Peyer's patch (tissue), 4 donors: ENCODE measurements around the gene FIZ1. TPM values are rescaled to one million over a fixed set of nuclear protein-coding genes. Genes with fewer than 3 reads are reported as not detected.
A peak's percentile ranks its signal among the peaks of the same experiment; 100 is the strongest.

ENCODE experiments used
- DNase-seq, 3 donors: peaks; one replicate each; pipeline ENCODE4 v3.0.0-alpha.2; 2017 to 2019
- H3K27ac ChIP-seq, 4 donors: fragments of 200-600 bp; sonication (generic); one replicate each; pipeline ENCODE4 v1.5.1; 2016 to 2019
- H3K27me3 ChIP-seq, 2 donors: fragments of 200-600 bp; sonication (generic); one replicate each; pipeline ENCODE4 v1.5.1; 2019
- H3K36me3 ChIP-seq, 3 donors: fragments of 200-600 bp; sonication (generic); one replicate each; pipeline ENCODE4 v1.5.1; 2016 to 2019
- H3K4me1 ChIP-seq, 4 donors: fragments of 200-600 bp; sonication (generic); one replicate each; pipeline ENCODE4 v1.5.1; 2016 to 2019
- H3K4me3 ChIP-seq, 4 donors: fragments of 200-600 bp; sonication (generic); 1 replicate in 3 of 4; 2 replicates in 1 of 4; pipeline ENCODE4 v1.5.1; 2016 to 2019; ENCODE audit warnings: mild to moderate bottlenecking in 1 of 4
- H3K9me3 ChIP-seq, 4 donors: fragments of 200-600 bp; sonication (generic); one replicate each; pipeline ENCODE4 v1.5.1; 2016 to 2019; ENCODE audit warnings: mild to moderate bottlenecking in 1 of 4
- POLR2A ChIP-seq, 2 donors: fragments of 450-650 bp; IDR thresholded peaks; one replicate each; pipeline ENCODE4 v1.5.1; 2017; ENCODE audit warnings: antibody characterized with exemption in 2 of 2, mild to moderate bottlenecking in 2 of 2, moderate library complexity in 2 of 2
- total RNA-seq, 4 donors: library from RNA; depleted of rRNA; stranded (reverse); fragments of >200 nt; gene quantifications; one replicate each; pipeline ENCODE4 v1.1.0, GENCODE V29; 2016
- TF ChIP-seq, protein P1 (sequence below), 6 experiments: fragments of 450-650 bp in 4 of 6; fragments of 200-600 bp in 2 of 6; sonication (generic) in 1 of 6; IDR thresholded peaks; one replicate each; pipeline ENCODE4 v1.5.1; 2017 to 2019; ENCODE audit warnings: antibody characterized with exemption in 6 of 6, mild to moderate bottlenecking in 3 of 6, moderate library complexity in 1 of 6

FIZ1 gene
- total RNA-seq, 4 donors from 2014 or later = 6.0 to 14.9 (median 12.0) TPM

DNA sequence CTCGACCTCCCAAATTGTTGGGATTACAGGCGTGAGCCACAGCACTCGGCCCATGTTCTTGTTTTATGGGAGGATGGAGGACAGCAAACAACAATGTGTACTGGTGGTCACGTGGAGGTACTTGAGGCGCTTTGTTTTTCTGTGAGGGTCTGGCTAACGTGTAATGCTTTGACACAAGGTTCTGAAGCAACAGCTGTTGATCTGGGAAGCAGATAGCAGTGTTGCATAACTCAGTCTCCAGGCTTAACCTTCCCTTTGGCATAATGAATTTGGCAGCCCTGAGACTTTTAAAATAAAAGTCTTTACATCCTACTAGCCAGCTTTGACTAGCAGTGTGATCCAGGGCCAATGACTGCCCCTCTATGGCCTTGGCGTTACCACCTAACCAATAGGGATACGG, 34.5 kb upstream of the FIZ1 start:
- Histone ChIP-seq H3K4me1 (peaks cover 6 to 30% (median 10%) of the 10 kb centered on the region in 4 donors), H3K9me3 (no peaks in the 10 kb centered on the region), H3K36me3 (peaks cover 0 to 6% (median 0%) of the 10 kb centered on the region in 3 donors), H3K27me3 (no peaks in the 10 kb centered on the region), H3K4me3 (no peak overlapping the region), H3K27ac (peak overlapping the region in 2 of 4 donors; percentile 56 to 91)
- TF ChIP-seq POLR2A (IDR thresholded peaks at IDR 0.05) = no peak
- no peak for DNase-seq

DNA sequence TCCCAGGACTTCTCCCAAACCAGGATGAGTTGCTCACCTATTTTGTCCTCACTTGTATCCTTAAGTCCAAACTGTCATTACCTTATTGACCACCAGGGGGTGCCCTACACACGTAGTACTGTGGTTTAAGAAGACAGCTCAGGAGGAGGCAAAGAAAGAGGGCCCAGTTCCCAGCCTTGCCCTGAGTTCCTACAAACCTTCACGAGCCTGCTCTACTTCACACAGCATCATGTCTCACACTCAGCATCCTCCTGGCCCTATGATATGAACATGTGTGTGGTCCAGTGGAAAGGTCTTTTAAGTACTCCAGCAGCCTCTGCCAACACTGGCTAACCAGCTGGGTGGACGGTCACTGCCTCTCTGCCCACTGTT, 33.1 kb upstream of the FIZ1 start:
- DNase-seq = peak; percentile 54 to 100 (median 98)
- Histone ChIP-seq H3K9me3 (no peaks in the 10 kb centered on the region), H3K27ac (no peak overlapping the region), H3K27me3 (no peaks in the 10 kb centered on the region), H3K4me1 (peaks cover 6 to 19% (median 10%) of the 10 kb centered on the region in 4 donors), H3K4me3 (no peak overlapping the region), H3K36me3 (no peaks in the 10 kb centered on the region)
- TF ChIP-seq, protein P1, sequence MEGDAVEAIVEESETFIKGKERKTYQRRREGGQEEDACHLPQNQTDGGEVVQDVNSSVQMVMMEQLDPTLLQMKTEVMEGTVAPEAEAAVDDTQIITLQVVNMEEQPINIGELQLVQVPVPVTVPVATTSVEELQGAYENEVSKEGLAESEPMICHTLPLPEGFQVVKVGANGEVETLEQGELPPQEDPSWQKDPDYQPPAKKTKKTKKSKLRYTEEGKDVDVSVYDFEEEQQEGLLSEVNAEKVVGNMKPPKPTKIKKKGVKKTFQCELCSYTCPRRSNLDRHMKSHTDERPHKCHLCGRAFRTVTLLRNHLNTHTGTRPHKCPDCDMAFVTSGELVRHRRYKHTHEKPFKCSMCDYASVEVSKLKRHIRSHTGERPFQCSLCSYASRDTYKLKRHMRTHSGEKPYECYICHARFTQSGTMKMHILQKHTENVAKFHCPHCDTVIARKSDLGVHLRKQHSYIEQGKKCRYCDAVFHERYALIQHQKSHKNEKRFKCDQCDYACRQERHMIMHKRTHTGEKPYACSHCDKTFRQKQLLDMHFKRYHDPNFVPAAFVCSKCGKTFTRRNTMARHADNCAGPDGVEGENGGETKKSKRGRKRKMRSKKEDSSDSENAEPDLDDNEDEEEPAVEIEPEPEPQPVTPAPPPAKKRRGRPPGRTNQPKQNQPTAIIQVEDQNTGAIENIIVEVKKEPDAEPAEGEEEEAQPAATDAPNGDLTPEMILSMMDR (IDR thresholded peaks at IDR 0.05) = peak; percentile 86 to 98 (median 94)
- TF ChIP-seq POLR2A (IDR thresholded peaks at IDR 0.05) = no peak

DNA sequence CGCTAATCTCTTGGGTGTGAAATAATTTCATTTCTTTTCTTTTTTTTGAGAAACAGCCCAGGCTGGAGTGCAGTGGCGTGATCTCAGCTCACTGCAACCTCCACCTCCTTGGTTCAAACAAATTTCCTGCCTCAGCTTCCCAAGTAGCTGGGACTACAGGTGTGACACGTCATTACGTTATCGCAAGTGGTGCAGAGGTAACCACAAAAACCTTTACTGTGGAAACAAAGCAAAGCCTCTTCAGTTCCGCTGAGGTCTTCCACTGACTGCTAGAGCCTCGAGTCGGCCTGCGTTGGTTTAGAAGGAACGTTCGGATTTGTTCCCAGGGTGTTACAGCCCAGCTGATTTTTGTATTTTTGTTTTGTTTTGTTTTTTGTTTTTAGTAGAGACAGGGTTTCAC, 27.0 kb upstream of the FIZ1 start:
- Histone ChIP-seq H3K27me3 (no peaks in the 10 kb centered on the region), H3K4me3 (no peak overlapping the region), H3K4me1 (peaks cover 0 to 6% (median 0%) of the 10 kb centered on the region in 4 donors), H3K27ac (no peak overlapping the region), H3K36me3 (peaks cover 0 to 12% (median 0%) of the 10 kb centered on the region in 3 donors), H3K9me3 (no peaks in the 10 kb centered on the region)
- peak in 2 of 3 donors; percentile 50 to 68 for DNase-seq
- no peak for TF ChIP-seq POLR2A (IDR thresholded peaks at IDR 0.05)
- TF ChIP-seq, protein P1 (IDR thresholded peaks at IDR 0.05) = no peak

DNA sequence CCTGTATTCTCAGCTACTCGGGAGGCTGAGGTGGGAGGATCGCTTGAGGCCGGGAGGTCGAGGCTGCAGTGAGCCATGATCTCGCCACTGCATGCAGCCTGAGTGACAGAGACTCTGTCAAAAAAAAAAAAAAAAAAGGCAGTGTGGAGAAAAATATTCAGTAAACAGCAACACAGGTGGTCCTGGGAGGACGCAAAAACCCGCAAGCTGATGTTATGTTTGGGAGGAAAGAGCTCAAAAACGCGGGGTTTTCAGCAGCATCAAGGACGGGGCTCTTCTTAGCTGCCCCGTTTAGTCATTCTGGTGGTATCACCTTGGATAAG, 25.6 kb upstream of the FIZ1 start:
- peaks cover 0 to 6% (median 0%) of the 10 kb centered on the region in 4 donors for H3K4me1 ChIP-seq
- DNase-seq = no peak
- TF ChIP-seq, protein P1 (IDR thresholded peaks at IDR 0.05) = no peak
- TF ChIP-seq POLR2A (IDR thresholded peaks at IDR 0.05) = no peak
- H3K4me3 ChIP-seq = peak overlapping the region; percentile 57 to 78 (median 66)
- peaks cover 0 to 17% (median 0%) of the 10 kb centered on the region in 3 donors for H3K36me3 ChIP-seq
- H3K27me3 ChIP-seq = no peaks in the 10 kb centered on the region
- H3K27ac ChIP-seq = peak overlapping the region; percentile 91 to 98 (median 96)
- H3K9me3 ChIP-seq = no peaks in the 10 kb centered on the region

DNA sequence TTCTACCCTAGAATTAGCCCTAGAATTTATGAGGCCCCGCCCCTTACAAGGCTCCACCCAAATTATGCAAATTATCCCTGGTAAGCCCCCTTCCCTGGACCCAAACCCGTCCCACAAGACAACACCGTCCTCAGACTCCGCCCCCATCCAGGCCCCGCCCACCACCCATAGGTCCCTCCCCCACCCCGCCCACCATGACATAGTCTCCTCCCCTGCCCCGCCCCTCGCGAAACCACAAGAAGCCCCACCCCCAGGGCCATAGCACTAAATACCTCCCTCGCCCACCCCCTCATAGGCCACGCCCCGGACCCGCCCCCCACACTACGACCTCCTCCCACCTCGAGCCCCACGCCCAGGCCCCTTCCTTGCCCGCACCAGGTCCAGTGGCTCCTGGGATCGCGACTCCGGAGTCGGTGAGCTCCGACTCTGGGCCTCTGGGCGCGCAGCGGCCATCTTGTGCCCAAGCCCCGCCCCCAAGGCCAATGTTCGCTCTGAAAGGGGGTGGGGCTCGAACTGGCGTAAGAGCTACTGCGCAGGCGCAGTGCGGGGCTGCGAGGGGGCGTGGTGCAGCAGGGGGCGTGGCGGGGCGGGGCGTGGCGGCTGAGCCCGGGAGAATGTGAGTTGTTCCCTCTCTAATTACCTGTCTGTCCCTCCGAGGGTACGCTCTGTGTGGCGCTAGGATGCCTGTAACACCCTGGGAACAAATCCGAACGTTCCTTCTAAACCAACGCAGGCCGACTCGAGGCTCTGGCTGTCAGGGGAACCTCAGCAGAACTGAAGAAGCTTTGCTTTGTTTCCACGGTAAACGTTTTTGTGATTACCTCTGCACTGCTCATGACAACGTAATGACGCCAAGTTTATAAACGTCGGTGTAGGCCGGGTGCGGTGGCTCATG, 25.0 kb upstream of the FIZ1 start, which contains the start of gene ZNF784:
Gene ZNF784 (minus strand): TSS at position 458 of the 895 bp plus-strand sequence. CDS start 5 bp downstream, at position 453.
- H3K4me1 ChIP-seq = peaks cover 0 to 6% (median 0%) of the 10 kb centered on the region in 4 donors
- peak within 1 kb of the TSS; percentile 57 to 78 (median 66) for H3K4me3 ChIP-seq
- TF ChIP-seq, protein P1 (IDR thresholded peaks at IDR 0.05) = no peak
- peak; percentile 40 to 62 for TF ChIP-seq POLR2A (IDR thresholded peaks at IDR 0.05)
- no peaks in the 10 kb centered on the region for H3K9me3 ChIP-seq
- H3K36me3 ChIP-seq = peaks cover 0 to 17% (median 0%) of the 10 kb centered on the region in 3 donors
- peak within 1 kb of the TSS; percentile 91 to 98 (median 96) for H3K27ac ChIP-seq
- H3K27me3 ChIP-seq = no peaks in the 10 kb centered on the region
- DNase-seq = peak; percentile 94 to 96 (median 96)

DNA sequence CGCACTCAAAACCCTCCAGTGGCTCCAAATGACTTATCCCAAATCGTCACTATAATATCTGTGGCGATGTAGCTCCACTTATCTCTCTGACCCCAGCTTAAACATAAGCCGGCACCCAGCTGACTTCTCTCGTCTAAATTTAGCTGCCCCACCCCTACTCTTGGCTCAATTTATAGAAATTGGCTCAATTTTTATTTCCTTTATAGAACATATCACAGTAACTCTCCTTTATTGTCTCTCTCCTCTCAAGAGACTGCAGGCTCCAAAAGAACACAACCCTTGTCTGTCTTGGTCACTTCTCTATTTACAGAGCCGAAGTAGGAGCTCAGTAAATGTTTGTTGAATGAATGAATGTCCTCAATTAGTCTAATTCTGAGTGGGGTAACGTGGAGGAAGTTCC, 24.2 kb upstream of the FIZ1 start:
- DNase-seq = no peak
- H3K9me3 ChIP-seq = no peaks in the 10 kb centered on the region
- peaks cover 0 to 17% (median 0%) of the 10 kb centered on the region in 3 donors for H3K36me3 ChIP-seq
- no peaks in the 10 kb centered on the region for H3K27me3 ChIP-seq
- peak overlapping the region in 1 of 4 donors; percentile 98 for H3K27ac ChIP-seq
- TF ChIP-seq POLR2A (IDR thresholded peaks at IDR 0.05) = no peak
- TF ChIP-seq, protein P1 (IDR thresholded peaks at IDR 0.05) = no peak
- H3K4me1 ChIP-seq = peaks cover 0 to 6% (median 0%) of the 10 kb centered on the region in 4 donors
- peak overlapping the region in 1 of 4 donors; percentile 78 for H3K4me3 ChIP-seq
